ENCODE results near the gene IFNE. TPM values are rescaled to one million over a fixed set of nuclear protein-coding genes. Genes with fewer than 3 reads are reported as not detected.
"Not testable (repeated sequence)": the region's sequence is repeated elsewhere in the genome, so short reads cannot be mapped to it uniquely, and the experiment has no call there.

The IFNE gene
- total RNA-seq, 2 experiments from 2014 or later = not detected

DNA sequence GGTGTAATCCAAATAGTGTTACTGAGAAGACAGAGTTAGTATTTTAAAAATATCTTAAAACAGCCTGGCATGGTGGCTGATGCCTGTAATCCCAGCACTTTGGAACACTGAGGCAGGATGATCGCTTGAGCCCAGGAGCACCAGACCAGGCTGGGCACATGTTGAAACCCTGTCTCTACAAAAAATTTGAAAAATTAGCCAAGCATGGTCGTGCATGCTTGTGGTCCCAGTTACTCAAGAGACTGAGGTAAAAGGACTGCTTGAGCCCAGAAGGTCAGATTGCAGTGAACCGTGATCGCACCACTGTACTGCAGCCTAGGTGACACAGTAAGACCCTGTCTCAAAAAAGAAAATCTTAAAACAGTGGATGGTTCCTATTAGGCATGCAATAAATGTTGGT lies 29.4 kb downstream of the IFNE start:
- Histone ChIP-seq H3K9me2 (ENCODE audit: insufficient read depth, low read length) (no peaks in the 10 kb centered on the region), H3K4me3 (ENCODE audit: low read depth, low read length, poor library complexity, severe bottlenecking) (no peak overlapping the region), H3K4me2 (ENCODE audit: low read length) (no peak overlapping the region), H3K4me1 (ENCODE audit: insufficient read depth, low read length, poor library complexity, severe bottlenecking) (no peaks in the 10 kb centered on the region), H3K27ac (ENCODE audit: low read depth, low read length, poor library complexity, severe bottlenecking) (no peak overlapping the region), H4K20me1 (ENCODE audit: insufficient read depth, low read length) (no peaks in the 10 kb centered on the region), H3K9me3 (ENCODE audit: low read length) (no peaks in the 10 kb centered on the region), H3K79me2 (ENCODE audit: insufficient read depth, low read depth, low read length) (no peaks in the 10 kb centered on the region), H3K36me3 (ENCODE audit: insufficient read depth, low read length) (no peaks in the 10 kb centered on the region), H2AFZ (ENCODE audit: low read length) (no peak overlapping the region)
- TF ChIP-seq, protein P1, sequence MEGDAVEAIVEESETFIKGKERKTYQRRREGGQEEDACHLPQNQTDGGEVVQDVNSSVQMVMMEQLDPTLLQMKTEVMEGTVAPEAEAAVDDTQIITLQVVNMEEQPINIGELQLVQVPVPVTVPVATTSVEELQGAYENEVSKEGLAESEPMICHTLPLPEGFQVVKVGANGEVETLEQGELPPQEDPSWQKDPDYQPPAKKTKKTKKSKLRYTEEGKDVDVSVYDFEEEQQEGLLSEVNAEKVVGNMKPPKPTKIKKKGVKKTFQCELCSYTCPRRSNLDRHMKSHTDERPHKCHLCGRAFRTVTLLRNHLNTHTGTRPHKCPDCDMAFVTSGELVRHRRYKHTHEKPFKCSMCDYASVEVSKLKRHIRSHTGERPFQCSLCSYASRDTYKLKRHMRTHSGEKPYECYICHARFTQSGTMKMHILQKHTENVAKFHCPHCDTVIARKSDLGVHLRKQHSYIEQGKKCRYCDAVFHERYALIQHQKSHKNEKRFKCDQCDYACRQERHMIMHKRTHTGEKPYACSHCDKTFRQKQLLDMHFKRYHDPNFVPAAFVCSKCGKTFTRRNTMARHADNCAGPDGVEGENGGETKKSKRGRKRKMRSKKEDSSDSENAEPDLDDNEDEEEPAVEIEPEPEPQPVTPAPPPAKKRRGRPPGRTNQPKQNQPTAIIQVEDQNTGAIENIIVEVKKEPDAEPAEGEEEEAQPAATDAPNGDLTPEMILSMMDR (conservative IDR thresholded peaks at IDR 0.05; ENCODE audit: low read length) = no peak
- TF ChIP-seq EZH2phosphoT487 (IDR thresholded peaks at IDR 0.05; ENCODE audit: borderline replicate concordance, low read depth, low read length) = no peak
- BruUV-seq (replicated peaks) = no TSS peak
- DNase-seq (ENCODE audit: low spot score) = no peak
- ChIA-PET CTCF (ENCODE audit: unreplicated experiment) (no interaction called here), POLR2A (no interaction called here)
- intact Hi-C loops (cut with micrococcal nuclease; ENCODE audit: unreplicated experiment) = loop anchor here (5.0 kb wide), 1 partner anchor 135 kb away; no protein-coding TSS in a partner anchor

DNA sequence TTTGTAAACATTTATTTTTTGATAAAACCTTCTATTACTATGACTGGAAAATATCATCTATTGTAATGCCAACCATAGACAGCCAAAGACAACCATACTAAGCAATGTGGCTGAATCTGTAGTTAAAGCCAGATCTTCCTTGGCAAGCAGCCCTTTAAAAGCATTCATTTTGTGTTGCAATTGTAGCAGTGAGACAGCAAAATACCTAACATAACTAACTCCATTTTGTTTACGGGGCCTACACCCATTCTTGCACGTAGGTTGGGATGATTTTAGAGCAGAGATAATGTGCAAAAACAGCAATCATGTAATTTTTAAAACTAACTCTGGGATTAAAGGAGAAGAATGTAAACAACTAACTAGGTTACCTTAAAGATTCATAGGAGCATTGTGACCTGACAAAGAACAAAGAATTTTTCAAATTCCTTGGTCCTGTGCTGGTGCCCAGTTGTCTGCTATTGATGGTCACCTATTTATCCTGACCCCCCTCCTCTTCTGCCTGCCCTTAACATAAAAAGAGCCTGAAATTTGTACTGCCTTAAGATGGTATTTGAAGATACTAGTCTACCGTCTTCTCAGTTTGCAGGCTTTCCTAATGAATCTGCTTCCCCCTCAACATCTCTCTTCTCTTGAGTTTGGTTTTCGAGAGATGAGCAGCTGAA lies 31.2 kb downstream of the IFNE start:
- CTCF ChIA-PET (ENCODE audit: unreplicated experiment) = no interaction called here
- no peak for TF ChIP-seq EZH2phosphoT487 (IDR thresholded peaks at IDR 0.05; ENCODE audit: borderline replicate concordance, low read depth, low read length)
- TF ChIP-seq, protein P1 (conservative IDR thresholded peaks at IDR 0.05; ENCODE audit: low read length) = no peak
- H3K79me2 ChIP-seq (ENCODE audit: insufficient read depth, low read depth, low read length) = no peaks in the 10 kb centered on the region
- no peak overlapping the region for H3K27ac ChIP-seq (ENCODE audit: low read depth, low read length, poor library complexity, severe bottlenecking)
- H3K36me3 ChIP-seq (ENCODE audit: insufficient read depth, low read length) = no peaks in the 10 kb centered on the region
- POLR2A ChIA-PET = no interaction called here
- no peaks in the 10 kb centered on the region for H3K4me1 ChIP-seq (ENCODE audit: insufficient read depth, low read length, poor library complexity, severe bottlenecking)
- no peaks in the 10 kb centered on the region for H3K9me2 ChIP-seq (ENCODE audit: insufficient read depth, low read length)
- no peak overlapping the region for H3K4me3 ChIP-seq (ENCODE audit: low read depth, low read length, poor library complexity, severe bottlenecking)
- no peaks in the 10 kb centered on the region for H3K9me3 ChIP-seq (ENCODE audit: low read length)
- intact Hi-C loops (cut with micrococcal nuclease; ENCODE audit: unreplicated experiment) = loop anchor here (5.0 kb wide), 1 partner anchor 134 kb away; no protein-coding TSS in a partner anchor
- no peaks in the 10 kb centered on the region for H4K20me1 ChIP-seq (ENCODE audit: insufficient read depth, low read length)
- DNase-seq (ENCODE audit: low spot score) = no peak
- H3K4me2 ChIP-seq (ENCODE audit: low read length) = no peak overlapping the region
- no TSS peak for BruUV-seq (replicated peaks)
- H2AFZ ChIP-seq (ENCODE audit: low read length) = no peak overlapping the region

DNA sequence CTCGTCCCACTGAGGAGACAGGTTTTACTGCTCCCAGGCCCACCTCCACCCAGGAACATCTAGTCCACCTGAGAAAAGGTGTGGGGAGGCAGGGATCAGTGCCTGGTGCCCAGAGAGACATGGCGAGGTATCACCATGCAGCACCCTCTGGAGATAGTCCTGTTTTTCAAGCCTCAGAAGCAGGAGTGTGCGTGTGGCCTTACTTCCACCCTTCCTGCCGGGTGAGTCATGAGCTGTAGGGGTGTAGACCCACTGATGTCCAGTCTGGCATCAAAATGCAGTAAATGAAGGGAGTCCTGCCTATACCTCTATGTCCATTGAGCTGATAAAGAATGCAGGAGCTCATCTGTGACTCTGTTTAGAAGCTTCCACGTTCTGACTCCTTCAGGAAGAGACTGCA lies 32.8 kb downstream of the IFNE start:
- H3K27ac ChIP-seq (ENCODE audit: low read depth, low read length, poor library complexity, severe bottlenecking); H3K79me2 ChIP-seq (ENCODE audit: insufficient read depth, low read depth, low read length); H3K9me2 ChIP-seq (ENCODE audit: insufficient read depth, low read length); H3K9me3 ChIP-seq (ENCODE audit: low read length); H3K4me1 ChIP-seq (ENCODE audit: insufficient read depth, low read length, poor library complexity, severe bottlenecking); H4K20me1 ChIP-seq (ENCODE audit: insufficient read depth, low read length); H2AFZ ChIP-seq (ENCODE audit: low read length); intact Hi-C loops (cut with micrococcal nuclease; ENCODE audit: unreplicated experiment); H3K36me3 ChIP-seq (ENCODE audit: insufficient read depth, low read length); DNase-seq (ENCODE audit: low spot score); POLR2A ChIA-PET; H3K4me3 ChIP-seq (ENCODE audit: low read depth, low read length, poor library complexity, severe bottlenecking); H3K4me2 ChIP-seq (ENCODE audit: low read length); CTCF ChIA-PET (ENCODE audit: unreplicated experiment); BruUV-seq (replicated peaks): not testable (repeated sequence)
